ENCODE data around the gene LOC128125822.
"Not testable (repeated sequence)": the region's sequence is repeated elsewhere in the genome, so short reads cannot be mapped to it uniquely, and the experiment has no call there.

Gene LOC128125822

DNA sequence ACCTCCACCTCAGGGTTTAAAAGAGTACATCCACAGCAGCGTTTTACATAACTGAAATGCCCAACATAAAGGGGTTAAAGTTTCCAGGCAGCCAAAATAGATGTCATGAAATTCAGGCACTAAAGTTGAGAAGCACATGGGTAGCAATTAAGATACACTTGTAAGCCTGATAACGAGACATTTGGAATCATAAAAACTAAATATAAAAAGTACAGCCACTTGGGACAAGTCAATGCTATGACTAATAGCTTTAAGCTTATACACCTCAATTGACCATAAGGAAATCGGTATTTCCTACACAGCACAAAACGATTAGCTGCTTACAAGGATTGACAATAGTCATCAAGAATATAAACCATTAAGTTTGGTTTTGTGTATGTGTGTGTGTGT, 11.8 kb downstream of the LOC128125822 start:
- DNase-seq: no peak

GRCh38 chr6:63584566-63584965, 12.3 kb downstream of the LOC128125822 start:
- DNase-seq: no peak

- DNase-seq: not testable (repeated sequence)
These were observed 13.4 kb downstream of the LOC128125822 start for GRCh38 chr6:63585652-63586051.

GRCh38 chr6:63589952-63590411, 17.7 kb downstream of the LOC128125822 start:
- no peak for DNase-seq

DNA sequence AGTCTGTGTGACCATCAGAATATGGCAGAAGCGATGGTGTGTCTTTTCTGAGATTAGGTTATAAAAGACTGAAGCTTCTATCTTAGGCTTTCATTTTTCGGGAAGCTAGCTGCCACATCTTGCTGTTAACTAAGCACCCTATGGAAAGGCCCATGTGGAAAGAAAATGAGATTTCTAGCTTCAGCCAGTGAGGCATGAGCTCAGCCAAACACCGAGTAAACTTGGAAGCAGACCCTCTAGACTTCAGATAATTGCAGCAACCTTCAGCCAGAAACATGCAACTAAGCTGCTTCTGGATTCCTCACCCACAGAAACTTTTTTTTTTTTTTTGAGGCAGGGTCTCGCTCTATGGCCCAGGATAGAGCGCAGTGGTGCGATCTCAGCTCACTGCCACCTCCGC, 20.6 kb downstream of the LOC128125822 start:
- DNase-seq: no peak

DNA sequence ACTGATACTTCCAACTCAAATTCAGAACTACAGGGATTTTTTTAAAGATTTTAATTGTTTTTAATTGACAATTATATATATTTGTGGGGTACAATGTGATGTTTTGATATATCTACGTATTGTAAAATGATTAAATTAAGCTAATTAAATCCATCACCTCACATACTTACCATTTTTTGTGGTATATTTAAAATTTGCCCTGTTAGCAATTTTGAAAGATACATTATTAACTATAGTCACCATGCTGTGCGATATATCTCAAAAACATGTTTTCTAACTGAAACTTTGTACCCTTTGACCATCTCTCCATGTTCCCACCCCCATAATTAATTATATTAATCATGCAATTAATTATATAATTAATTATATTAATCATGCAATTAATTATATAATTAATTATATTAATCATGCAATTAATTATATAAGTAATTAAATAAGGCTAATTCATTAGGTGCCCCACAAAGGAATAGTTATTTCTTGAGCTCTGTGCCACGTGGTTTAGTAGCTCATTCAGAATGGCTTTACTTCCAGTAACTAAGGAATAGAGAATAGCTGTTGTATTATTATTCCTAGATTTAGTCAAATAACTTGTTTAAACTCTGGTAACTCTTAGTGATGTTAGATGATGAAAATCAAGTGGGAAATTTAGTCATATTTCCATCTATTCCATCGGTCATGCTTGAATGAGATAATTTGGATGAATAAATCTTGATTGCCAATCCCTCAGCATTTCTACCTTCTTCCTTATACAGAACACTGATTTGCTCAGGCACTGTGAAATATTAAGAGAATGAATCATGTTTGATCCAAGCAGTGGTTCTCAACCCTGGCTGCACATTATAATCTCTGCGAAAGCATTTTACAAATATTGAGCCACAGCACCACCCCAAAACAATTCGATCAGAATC, 25.1 kb downstream of the LOC128125822 start:
- no peak for DNase-seq

GRCh38 chr6:63598049-63599036, 26.1 kb downstream of the LOC128125822 start:
- peak; percentile 71 to 76 for DNase-seq

DNA sequence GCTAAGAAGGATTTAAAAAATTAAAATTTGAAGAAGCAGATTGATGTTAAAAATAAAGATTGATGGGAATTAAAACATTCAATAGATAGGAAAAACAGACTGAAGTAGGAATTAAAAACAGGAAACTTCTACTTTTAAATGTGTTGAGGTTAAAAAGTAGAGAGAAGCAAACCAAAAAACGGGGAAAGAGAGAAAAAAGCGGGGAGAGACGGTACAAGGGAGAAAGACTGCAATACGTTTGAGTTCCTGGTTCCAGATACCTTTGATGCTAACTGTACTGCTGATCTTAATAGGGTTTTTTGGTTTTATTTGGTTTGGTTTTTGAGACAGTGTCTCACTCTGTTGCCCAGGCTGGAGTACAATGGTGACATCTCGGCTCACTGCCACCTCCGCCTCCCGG, 27.0 kb downstream of the LOC128125822 start:
- DNase-seq: no peak

- DNase-seq: no peak
These were observed 27.9 kb downstream of the LOC128125822 start for GRCh38 chr6:63600136-63600535.

DNA sequence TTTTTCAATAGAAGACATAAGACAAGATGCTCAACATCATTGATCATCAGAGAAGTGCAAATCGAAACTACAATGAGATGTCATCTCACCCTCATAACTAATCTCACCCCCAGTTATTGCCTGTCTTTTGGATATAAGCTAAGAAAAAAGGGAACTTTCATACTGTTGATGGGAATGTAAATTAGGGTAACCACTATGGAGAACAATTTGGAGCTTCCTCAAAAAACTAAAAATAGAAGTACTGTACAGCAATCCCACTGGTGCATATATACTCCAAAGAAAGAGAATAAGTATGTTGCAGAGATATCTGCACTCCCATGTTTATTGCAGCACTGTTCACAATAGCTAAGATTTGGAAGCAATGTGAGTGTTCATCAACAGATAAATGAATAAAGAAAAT, 37.0 kb downstream of the LOC128125822 start:
- DNase-seq: no peak

DNA sequence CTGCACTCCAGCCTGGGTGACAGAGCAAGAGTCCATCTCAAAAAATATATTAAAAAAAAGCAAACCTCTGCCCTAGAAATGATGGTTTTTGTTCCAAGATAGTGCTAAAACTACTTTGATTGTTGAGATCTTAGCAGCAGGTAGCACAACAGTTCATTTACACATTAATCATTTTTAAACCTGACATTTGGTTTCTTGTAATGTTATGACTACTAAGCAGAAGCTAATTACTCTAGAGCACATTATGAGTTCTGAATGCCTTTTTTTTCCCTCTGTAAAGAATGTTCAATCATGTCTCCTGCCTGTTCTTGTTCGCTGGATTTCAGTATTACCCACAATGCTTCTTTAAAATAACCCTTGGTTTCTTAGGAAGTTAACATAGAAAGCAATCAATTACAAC, 38.7 kb downstream of the LOC128125822 start:
- DNase-seq: no peak

- DNase-seq: no peak
These were observed 39.3 kb downstream of the LOC128125822 start for GRCh38 chr6:63611560-63611959.

DNA sequence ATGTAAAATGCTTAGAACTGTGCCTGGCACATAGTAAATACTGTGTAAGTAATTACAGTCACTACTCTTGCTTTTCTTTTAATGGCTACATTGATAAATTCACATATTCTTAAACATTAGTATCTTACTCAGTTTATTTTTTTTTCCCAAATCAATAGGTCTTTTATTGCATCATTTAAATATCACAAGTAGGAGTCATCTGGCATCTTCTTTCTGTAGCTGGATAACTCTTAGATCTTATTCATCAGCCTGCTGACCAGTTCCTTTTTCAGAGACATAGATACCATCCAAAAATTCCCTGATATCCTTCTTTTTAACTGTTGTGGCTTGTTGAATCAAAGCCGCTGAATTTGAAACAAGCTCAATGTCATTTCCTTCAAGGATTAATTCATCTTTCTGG, 43.3 kb downstream of the LOC128125822 start:
- DNase-seq: no peak

Measured in activated CD4-positive, alpha-beta T cell treated with anti-CD3 and anti-CD28 coated beads, Interleukin-2, amount 50 U/mL, for 48 hours (primary cell).